HG02623 (cell line): ENCODE measurements around the gene C8A.

Experiments used
- ATAC-seq: cut with Tn5 transposase; IDR thresholded peaks from one replicate; pipeline ENCODE4 v1.9.1; 2021; ENCODE audit warnings: moderate library complexity; ENCODE audit not compliant: unreplicated experiment

Gene C8A

GRCh38 chr1:56923201-56923600 lies 68.6 kb downstream of the C8A start:
- ATAC-seq, result no peak

DNA sequence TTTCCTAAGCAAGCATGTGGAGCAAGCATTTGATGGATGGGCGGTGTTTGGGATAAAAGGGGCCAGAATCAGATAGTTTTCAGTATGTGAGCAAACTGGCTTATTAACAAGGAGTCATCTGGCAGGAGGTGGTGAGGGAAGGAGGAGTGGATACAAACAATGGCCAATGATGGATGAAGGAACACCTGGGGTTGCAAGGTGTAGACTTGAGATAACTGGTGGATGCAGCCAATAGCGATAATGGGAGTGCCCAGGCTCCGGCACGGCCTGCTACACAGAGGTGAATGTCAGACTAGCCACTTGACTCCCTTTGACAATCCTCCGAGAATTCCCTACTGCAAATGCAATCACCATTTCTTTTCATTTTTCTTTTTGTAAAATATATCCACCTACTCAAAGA lies 69.5 kb downstream of the C8A start:
- no peak for ATAC-seq

GRCh38 chr1:56925193-56925592 lies 70.6 kb downstream of the C8A start:
- ATAC-seq, result no peak

- no peak for ATAC-seq
Measured at GRCh38 chr1:56927171-56927570, 72.6 kb downstream of the C8A start.

- ATAC-seq, result no peak
Measured at GRCh38 chr1:56927986-56928385, 73.4 kb downstream of the C8A start.

DNA sequence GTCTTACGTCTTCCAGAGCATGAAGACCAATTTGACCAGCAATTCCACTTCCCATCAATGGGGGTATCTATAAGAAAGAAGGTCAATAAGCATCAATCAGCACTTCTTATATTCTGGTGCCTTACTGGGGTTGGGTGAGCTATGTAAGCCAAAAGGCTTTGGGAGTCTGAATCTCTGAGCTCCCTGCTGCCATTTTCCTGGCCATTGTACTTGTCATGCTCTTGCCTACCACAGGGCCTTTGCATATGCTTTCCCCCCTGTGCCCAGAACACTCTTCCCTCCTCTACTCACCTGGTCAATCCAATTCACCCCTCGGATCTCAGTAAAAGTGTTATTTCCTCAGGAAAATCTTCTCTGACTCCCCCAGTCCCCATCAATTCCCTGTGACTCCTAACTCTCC lies 74.9 kb downstream of the C8A start:
- no peak for ATAC-seq

- no peak for ATAC-seq
Measured at GRCh38 chr1:56931211-56931610, 76.6 kb downstream of the C8A start.

DNA sequence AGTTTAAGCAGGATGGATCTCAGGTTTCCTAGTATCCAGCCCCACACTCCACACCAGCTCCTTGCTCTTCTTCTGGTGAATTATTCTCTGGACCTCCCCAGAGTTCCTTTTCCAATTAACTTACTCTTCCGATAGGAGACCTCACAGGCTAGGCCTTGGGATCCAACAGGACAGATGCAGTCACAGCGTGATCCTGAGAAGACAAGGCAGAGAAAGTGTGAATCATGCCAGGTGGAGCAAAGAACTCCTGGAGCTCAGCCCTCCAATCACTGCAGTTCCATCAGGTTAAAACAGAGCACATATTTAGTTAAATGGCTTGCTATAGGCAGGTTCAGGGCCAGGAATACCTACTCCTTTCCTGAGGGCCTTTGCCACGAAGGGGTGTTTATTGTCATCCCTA lies 77.1 kb downstream of the C8A start:
- no peak for ATAC-seq

- no peak for ATAC-seq
Measured at GRCh38 chr1:56933161-56933560, 78.6 kb downstream of the C8A start.

- ATAC-seq, result no peak
Measured at GRCh38 chr1:56933606-56934005, 79.0 kb downstream of the C8A start.

GRCh38 chr1:56934430-56935060 lies 79.9 kb downstream of the C8A start:
- no peak for ATAC-seq

DNA sequence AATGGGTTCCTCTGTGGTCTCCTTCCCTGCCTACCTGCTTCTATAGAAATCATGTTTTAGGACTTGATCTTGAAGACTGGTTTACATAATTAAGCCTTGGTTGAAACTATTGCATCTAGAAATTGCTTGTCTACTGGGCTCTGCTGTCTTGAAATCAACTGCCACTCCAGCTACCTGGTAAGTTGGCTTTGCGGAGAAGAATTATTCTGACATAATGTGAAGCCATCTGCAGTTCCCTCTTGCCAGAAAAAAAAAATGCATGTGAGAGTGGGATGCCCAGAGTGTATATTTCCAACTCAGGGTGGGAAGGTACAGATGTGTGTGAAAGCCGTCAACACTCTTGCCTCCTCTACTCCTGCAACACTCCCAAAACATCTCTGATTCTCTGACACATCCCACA lies 84.0 kb downstream of the C8A start:
- no peak for ATAC-seq

- no peak for ATAC-seq
Measured at GRCh38 chr1:56939209-56939608, 84.6 kb downstream of the C8A start.

GRCh38 chr1:56940039-56940438 lies 85.4 kb downstream of the C8A start:
- ATAC-seq, result no peak

- no peak for ATAC-seq
Measured at GRCh38 chr1:56948403-56949023, 93.9 kb downstream of the C8A start.

GRCh38 chr1:56952501-56952900 lies 97.9 kb downstream of the C8A start:
- no peak for ATAC-seq

DNA sequence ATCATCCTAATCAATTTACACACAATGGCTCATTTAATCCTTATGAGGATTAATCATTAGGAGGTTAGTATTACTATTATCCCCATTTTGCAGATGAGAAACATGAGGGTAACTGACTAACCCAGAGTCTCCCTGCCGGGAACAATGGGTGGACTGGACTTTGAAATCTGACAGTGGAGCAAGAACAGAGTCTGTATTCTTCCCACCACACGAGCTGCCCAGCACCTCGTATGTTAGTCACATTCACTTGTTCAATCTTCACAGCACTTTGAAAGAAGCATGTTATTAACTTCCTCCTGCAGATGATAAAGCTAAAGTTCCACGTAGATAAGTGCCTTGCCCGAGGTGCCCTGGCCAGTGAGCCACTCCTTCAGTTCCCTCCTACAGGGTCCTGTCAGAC lies 98.8 kb downstream of the C8A start:
- no peak for ATAC-seq

DNA sequence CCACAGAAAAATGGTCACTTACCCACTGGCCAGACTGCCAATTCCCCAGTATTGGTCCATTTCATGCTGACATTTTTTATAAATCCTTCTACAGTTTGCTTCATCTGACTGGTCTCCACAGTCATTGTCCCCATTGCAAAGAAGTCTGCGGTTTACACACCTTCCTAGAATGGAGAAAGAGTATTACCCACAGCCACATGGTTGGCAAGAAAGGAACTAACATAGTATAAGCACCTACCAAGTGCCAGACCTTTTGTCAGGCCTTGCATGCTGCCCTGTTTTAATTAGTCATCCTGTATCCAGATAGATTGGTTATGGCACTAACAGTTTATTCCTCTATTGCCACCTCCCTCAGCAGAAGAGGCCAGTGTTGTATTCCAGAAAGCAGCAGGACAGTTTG lies 100.1 kb downstream of the C8A start:
- no peak for ATAC-seq

- ATAC-seq, result no peak
Measured at GRCh38 chr1:56957931-56958330, 103.3 kb downstream of the C8A start.

GRCh38 chr1:56958526-56958925 lies 103.9 kb downstream of the C8A start:
- ATAC-seq, result no peak

DNA sequence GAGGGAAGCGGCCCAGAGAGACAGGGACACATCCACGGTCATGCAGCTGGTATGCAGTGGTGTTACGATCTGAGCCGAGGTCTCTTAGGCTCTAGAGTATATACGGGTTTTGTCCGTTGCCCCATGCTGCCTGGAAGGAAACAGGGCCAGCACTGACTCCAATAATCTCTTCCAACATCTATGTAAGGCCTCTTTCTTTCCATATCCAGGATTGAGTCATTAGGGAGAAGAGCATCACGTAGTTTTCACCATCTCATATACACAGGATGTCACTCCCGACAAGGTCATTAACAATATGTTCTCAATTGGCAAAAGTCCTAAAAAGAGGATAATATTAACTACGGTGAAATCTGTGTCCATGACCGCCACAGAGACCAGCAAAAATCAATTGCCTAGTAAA lies 106.8 kb downstream of the C8A start:
- ATAC-seq, result no peak

DNA sequence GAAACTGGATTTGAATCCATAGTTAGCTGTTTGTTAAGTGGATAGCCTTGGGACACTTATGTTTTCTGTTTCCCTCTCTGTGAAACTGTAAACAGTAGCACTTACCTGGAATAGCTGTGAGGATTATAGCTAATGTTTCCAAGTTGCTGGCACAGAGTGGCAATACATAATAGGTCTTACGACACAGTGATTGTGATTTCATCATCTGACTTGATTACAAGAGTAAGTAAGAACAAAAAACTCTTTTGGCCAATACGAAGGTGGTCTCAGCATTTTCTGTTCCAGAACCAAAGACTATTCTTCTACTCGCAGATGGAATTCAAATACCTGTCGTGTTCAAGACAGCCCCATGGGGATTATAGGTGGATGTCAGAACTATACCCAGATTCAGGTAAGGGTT lies 109.1 kb downstream of the C8A start:
- ATAC-seq, result no peak

GRCh38 chr1:56964349-56965017 lies 109.9 kb downstream of the C8A start:
- ATAC-seq, result no peak
